GM21619 (cell line): ENCODE data around the gene ZNF423.
A peak's percentile ranks its signal among the peaks of the same experiment; 100 is the strongest.

ENCODE experiments used
- ATAC-seq: cut with Tn5 transposase; IDR thresholded peaks from one replicate; pipeline ENCODE4 v1.9.1; 2021; ENCODE audit not compliant: unreplicated experiment

Gene ZNF423

GRCh38 chr16:49455181-49455990, 400.5 kb downstream of the ZNF423 start:
- no peak for ATAC-seq

GRCh38 chr16:49454426-49455180, 401.3 kb downstream of the ZNF423 start:
- no peak for ATAC-seq

DNA sequence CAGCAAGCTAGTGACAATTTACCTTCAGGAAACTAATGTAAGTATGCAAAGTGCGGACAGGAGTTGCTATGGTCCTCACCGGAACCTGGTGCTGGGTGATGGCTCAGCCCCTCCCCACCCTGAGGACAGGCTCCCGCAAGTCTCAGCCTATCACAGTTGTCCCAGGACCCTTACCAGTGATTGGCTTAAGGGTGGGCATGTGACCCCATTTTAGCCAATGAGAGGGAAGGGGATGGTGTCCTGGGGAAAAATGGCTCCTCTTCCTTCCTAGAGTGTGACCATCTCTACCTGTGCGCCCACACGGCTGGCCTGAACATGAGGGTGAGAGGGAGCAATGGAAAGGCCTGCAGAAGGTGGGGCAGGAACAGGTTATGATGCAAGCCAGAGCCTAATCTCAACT, 401.9 kb downstream of the ZNF423 start:
- ATAC-seq = no peak

DNA sequence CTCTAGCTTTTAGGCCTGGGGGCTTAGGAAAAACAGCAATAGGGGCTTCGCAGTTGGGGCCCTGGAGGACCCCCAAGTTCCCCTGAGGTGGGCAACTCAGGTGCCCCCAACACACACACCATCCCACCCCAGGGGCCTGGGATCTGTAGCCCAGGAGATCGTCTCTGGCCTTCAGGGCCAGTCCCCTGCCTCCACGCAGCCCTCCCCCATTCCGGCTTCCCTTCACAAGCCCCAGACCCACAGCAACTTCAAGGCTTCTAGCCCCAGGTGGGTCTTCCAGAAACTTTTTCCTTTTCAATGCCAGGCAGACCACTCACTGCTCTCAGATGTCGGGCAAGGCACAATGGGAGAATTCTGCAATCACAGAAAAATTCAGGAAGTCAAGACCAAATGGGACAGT, 402.9 kb downstream of the ZNF423 start:
- ATAC-seq = no peak

DNA sequence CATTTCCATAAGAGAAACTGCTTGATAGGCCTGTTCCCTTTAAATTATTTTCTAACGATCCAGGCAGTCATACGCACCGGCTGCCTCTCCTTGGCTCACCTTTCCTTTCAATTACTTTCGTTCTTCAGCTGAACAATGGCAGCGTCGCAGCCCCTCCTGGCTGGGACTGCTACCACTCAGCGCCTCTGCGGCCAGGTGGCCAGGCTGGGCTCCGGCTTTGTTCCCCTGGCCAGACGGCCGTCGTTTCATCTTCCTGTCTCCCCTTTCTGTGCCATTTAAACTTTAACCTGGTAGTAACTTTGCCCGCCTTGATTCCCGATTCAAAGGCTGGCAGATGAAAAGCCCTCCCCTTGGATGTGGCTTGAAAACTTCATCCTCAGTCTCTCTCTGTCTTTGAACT, 403.3 kb downstream of the ZNF423 start:
- no peak for ATAC-seq

DNA sequence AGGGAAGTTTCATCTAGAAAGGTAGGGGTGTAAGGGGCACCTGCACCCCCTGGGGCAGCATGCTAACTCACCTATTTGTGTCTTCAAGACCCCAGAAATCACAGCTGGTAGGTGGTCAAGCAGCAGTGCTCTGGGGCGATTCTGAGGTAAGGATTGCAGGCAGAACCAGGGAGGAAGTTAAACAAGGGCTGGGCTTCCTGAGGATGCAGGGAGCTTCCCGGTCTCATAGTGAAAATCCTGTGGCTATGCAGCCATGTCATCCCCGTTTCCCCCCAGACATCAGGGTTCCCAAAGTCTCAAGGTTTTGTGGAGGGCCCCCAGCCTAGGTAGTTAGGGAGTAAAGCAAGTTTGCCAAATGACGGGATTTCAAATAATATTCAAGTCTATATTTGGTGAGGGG, 403.8 kb downstream of the ZNF423 start:
- no peak for ATAC-seq

- ATAC-seq = no peak
These were observed 409.1 kb downstream of the ZNF423 start for GRCh38 chr16:49446805-49447204.

GRCh38 chr16:49443576-49443975, 412.3 kb downstream of the ZNF423 start:
- no peak for ATAC-seq

GRCh38 chr16:49442805-49443204, 413.1 kb downstream of the ZNF423 start:
- no peak for ATAC-seq

GRCh38 chr16:49441366-49441780, 414.5 kb downstream of the ZNF423 start:
- ATAC-seq = peak; percentile 97

GRCh38 chr16:49440156-49441065, 415.5 kb downstream of the ZNF423 start:
- no peak for ATAC-seq

- ATAC-seq = no peak
These were observed 416.2 kb downstream of the ZNF423 start for GRCh38 chr16:49439676-49440075.

DNA sequence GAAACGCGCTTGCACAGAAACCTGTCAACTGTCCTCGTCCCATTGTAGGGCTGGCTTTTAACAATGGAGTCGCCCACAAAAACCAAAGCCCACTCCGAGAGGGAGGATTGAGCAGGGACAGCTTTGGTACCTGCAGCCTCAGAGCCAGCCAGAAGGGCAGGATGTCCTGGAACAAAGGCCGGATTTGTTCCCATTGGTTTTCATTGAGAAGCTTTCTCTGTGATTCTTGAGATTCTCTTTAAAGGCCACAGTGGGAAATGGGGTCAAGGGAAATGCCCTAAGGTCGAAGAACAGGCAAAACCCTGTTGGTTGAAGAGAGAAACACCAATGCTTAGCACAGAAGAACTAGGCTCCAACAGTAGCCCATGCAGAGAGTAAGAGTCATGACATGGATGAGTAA, 416.9 kb downstream of the ZNF423 start:
- no peak for ATAC-seq
